CD14-positive monocyte (primary cell): ENCODE results near the gene ZNF474. TPM values are rescaled to one million over a fixed set of nuclear protein-coding genes. Genes with fewer than 3 reads are reported as not detected.

Experiments
- DNase-seq, 3 donors: peaks; one replicate each; pipeline ENCODE4 v3.0.0-alpha.2; 2011 to 2022
- H2AFZ ChIP-seq: 2 replicates; pipeline ENCODE4 v1.6.0; 2012; ENCODE audit warnings: mild to moderate bottlenecking, low read depth, low read length, inconsistent platforms; ENCODE audit not compliant: insufficient read depth, poor library complexity, severe bottlenecking
- H3K27ac ChIP-seq, 2 donors: 1 replicate in 1 of 2; 2 replicates in 1 of 2; pipeline ENCODE4 v1.5.1; 2012 to 2013; ENCODE audit warnings: low read length in 2 of 2, control low read depth in 1 of 2, inconsistent platforms in 1 of 2, low read depth in 1 of 2, mild to moderate bottlenecking in 1 of 2
- H3K27me3 ChIP-seq, 2 donors: one replicate each; pipeline versions ENCODE4 v1.6.0 to v1.6.1; 2011 to 2013; ENCODE audit warnings: low read length in 2 of 2; ENCODE audit not compliant: control insufficient read depth in 2 of 2, insufficient read depth in 2 of 2
- H3K36me3 ChIP-seq, 2 donors: replicated peaks in 1 of 2; 1 replicate in 1 of 2; 2 replicates in 1 of 2; pipeline versions ENCODE4 v1.5.1 to v1.6.1; 2012 to 2013; ENCODE audit warnings: low read length in 2 of 2, control low read depth in 1 of 2, inconsistent platforms in 1 of 2, mild to moderate bottlenecking in 1 of 2; ENCODE audit not compliant: insufficient read depth in 2 of 2, control insufficient read depth in 1 of 2
- H3K4me1 ChIP-seq, 2 donors: 1 replicate in 1 of 2; 2 replicates in 1 of 2; pipeline versions ENCODE4 v1.5.1 to v1.6.1; 2012 to 2013; ENCODE audit warnings: low read length in 2 of 2, control low read depth in 1 of 2, inconsistent platforms in 1 of 2, mild to moderate bottlenecking in 1 of 2, moderate library complexity in 1 of 2; ENCODE audit not compliant: insufficient read depth in 2 of 2, control insufficient read depth in 1 of 2
- H3K4me2 ChIP-seq: replicated peaks from 2 replicates; pipeline ENCODE3; 2012; ENCODE audit warnings: low read length, moderate library complexity, mild to moderate bottlenecking; ENCODE audit not compliant: poor library complexity, severe bottlenecking; ENCODE audit errors: extremely low read depth
- H3K4me3 ChIP-seq, 3 experiments: fragments of 200-600 bp in 1 of 3; sonication (generic) in 1 of 3; replicated peaks in 1 of 3; 1 replicate in 2 of 3; 2 replicates in 1 of 3; pipeline ENCODE4 v1.5.1; 2011 to 2013; ENCODE audit warnings: low read length in 3 of 3, mild to moderate bottlenecking in 3 of 3, control low read depth in 2 of 3, low read depth in 2 of 3, inconsistent platforms in 1 of 3, moderate library complexity in 1 of 3
- H3K79me2 ChIP-seq: 2 replicates; pipeline ENCODE4 v1.6.0; 2012; ENCODE audit warnings: mild to moderate bottlenecking, control low read depth, inconsistent platforms, low read length, moderate library complexity; ENCODE audit not compliant: insufficient read depth
- H3K9ac ChIP-seq: 2 replicates; pipeline ENCODE4 v1.6.0; 2017; ENCODE audit warnings: low read length, mild to moderate bottlenecking; ENCODE audit not compliant: insufficient read depth, poor library complexity, severe bottlenecking
- H3K9me3 ChIP-seq, 2 donors: replicated peaks in 1 of 2; 1 replicate in 1 of 2; 2 replicates in 1 of 2; pipeline versions ENCODE4 v1.5.1 to v1.6.1; 2012 to 2013; ENCODE audit warnings: low read length in 2 of 2, control low read depth in 1 of 2; ENCODE audit not compliant: control insufficient read depth in 1 of 2, insufficient read depth in 1 of 2
- H4K20me1 ChIP-seq: 2 replicates; pipeline ENCODE4 v1.6.0; 2012; ENCODE audit warnings: mild to moderate bottlenecking, low read length, control low read depth, moderate library complexity; ENCODE audit not compliant: insufficient read depth
- H3K27ac Mint-ChIP-seq, 7 donors: one replicate each; pipeline ENCODE4 v1.8.0; 2020; ENCODE audit warnings: mild to moderate bottlenecking in 7 of 7, mixed read lengths in 7 of 7, moderate library complexity in 6 of 7, inconsistent platforms in 2 of 7
- H3K27me3 Mint-ChIP-seq, 3 donors: one replicate each; pipeline ENCODE4 v1.8.0; 2021 to 2022; ENCODE audit warnings: low read depth in 3 of 3, mild to moderate bottlenecking in 3 of 3, mixed read lengths in 3 of 3, moderate library complexity in 3 of 3, inconsistent platforms in 1 of 3
- H3K36me3 Mint-ChIP-seq, 2 donors: one replicate each; pipeline ENCODE4 v1.8.0; 2020; ENCODE audit warnings: mixed read lengths in 2 of 2, inconsistent platforms in 1 of 2, mild to moderate bottlenecking in 1 of 2
- H3K4me1 Mint-ChIP-seq: one replicate; pipeline ENCODE4 v1.8.0; 2020; ENCODE audit warnings: mild to moderate bottlenecking, mixed read lengths
- H3K4me3 Mint-ChIP-seq, 2 donors: one replicate each; pipeline ENCODE4 v1.8.0; 2020; ENCODE audit warnings: mild to moderate bottlenecking in 2 of 2, mixed read lengths in 2 of 2, moderate library complexity in 1 of 2
- H3K9me3 Mint-ChIP-seq, 7 donors: one replicate each; pipeline ENCODE4 v1.8.0; 2020 to 2022; ENCODE audit warnings: mixed read lengths in 7 of 7, mild to moderate bottlenecking in 6 of 7, moderate library complexity in 6 of 7, inconsistent platforms in 2 of 7
- WGBS: methylation state at CpG from one replicate; pipeline ENCODE4 v1.1.5; 2013; ENCODE audit warnings: missing lambda C conversion rate; ENCODE audit not compliant: insufficient coverage; 5-methylcytosine and 5-hydroxymethylcytosine counted together
- intact Hi-C, 2 donors: fragments of 100-400 bp; cut with micrococcal nuclease; formaldehyde crosslinking; loops; one replicate each; pipeline versions ENCODE4 v1.15.0 to v1.15.1; 2023
- polyA plus RNA-seq, 3 donors: library from polyadenylated mRNA; depleted of rRNA in 1 of 3; unstranded in 2 of 3; stranded (reverse) in 1 of 3; fragments of 300-500 nt in 2 of 3; fragments of >200 nt in 1 of 3; fragmentation: Illumina TruSeq in 2 of 3; gene quantifications; 1 replicate in 2 of 3; 2 replicates in 1 of 3; pipeline ENCODE4 v1.2.3, GENCODE V29; 2012 to 2021
- TF ChIP-seq, protein P1 (sequence below): fragments of 200-600 bp; IDR thresholded peaks from one replicate; pipeline ENCODE4 v1.8.0; 2022; ENCODE audit warnings: antibody characterized with exemption, mild to moderate bottlenecking

Gene ZNF474
- polyA plus RNA-seq, 3 donors, result 0.09 TPM; not detected in 2

DNA sequence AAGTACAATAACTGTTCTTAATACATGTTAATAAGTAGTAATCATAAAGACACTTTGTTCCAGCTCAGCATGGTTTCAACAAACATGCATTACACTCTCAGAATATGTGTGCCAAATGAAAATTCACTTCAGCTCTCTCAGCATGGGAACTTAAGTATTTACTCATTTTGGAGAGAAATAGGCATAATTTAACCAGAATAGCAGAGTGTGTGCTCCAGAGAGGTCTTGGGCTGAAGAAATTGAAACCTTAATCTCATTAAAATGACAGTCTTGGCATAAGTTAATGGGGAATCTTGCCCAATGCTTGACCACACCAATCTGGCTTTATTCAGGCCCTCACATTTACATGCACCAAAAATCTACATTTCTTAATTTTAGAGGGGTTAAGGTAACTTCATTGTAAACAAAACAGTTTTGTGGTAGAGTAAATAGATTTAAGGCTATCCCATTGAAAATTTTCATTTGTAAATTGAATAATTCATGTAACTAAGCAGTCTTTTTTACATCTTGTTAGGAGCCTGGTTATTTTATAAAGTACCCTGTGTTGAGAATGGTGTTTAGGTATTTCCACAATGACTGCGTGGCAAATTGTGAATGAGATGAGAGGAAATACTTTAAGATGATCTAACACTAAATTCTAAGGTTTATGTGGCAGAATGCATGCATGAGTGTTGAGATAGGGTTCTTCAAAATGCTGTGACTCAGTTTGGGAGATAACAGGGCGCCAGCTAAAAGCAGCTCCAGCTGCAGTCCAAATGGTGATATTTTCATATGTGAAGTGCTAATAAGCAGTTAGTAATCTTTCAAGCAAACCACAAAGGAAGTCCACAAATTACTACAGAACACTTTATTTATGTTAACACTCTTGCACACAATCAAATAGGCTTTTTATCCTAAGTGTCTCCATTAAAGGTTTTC is 40.0 kb upstream of the ZNF474 start:
- TF ChIP-seq, protein P1, sequence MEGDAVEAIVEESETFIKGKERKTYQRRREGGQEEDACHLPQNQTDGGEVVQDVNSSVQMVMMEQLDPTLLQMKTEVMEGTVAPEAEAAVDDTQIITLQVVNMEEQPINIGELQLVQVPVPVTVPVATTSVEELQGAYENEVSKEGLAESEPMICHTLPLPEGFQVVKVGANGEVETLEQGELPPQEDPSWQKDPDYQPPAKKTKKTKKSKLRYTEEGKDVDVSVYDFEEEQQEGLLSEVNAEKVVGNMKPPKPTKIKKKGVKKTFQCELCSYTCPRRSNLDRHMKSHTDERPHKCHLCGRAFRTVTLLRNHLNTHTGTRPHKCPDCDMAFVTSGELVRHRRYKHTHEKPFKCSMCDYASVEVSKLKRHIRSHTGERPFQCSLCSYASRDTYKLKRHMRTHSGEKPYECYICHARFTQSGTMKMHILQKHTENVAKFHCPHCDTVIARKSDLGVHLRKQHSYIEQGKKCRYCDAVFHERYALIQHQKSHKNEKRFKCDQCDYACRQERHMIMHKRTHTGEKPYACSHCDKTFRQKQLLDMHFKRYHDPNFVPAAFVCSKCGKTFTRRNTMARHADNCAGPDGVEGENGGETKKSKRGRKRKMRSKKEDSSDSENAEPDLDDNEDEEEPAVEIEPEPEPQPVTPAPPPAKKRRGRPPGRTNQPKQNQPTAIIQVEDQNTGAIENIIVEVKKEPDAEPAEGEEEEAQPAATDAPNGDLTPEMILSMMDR, result no peak
- Histone ChIP-seq H3K9ac (no peak overlapping the region), H2AFZ (no peak overlapping the region), H3K36me3 (no peaks in the 10 kb centered on the region), H3K9me3 (no peaks in the 10 kb centered on the region), H4K20me1 (no peaks in the 10 kb centered on the region), H3K4me1 (no peaks in the 10 kb centered on the region), H3K27me3 (no peaks in the 10 kb centered on the region), H3K27ac (no peak overlapping the region), H3K4me2 (no peak overlapping the region), H3K4me3 (no peak overlapping the region), H3K79me2 (no peaks in the 10 kb centered on the region)
- Mint-ChIP-seq H3K4me3 (no peak overlapping the region), H3K4me1 (no peaks in the 10 kb centered on the region), H3K27ac (no peak overlapping the region), H3K9me3 (peaks cover 0 to 3% (median 0%) of the 10 kb centered on the region in 7 donors), H3K36me3 (no peaks in the 10 kb centered on the region), H3K27me3 (peaks cover 0 to 6% (median 3%) of the 10 kb centered on the region in 3 donors)
- intact Hi-C loops, result no loop called here
- DNase-seq, result no peak
- WGBS, result no CpG with 5 or more reads among the region's 2 CpGs

DNA sequence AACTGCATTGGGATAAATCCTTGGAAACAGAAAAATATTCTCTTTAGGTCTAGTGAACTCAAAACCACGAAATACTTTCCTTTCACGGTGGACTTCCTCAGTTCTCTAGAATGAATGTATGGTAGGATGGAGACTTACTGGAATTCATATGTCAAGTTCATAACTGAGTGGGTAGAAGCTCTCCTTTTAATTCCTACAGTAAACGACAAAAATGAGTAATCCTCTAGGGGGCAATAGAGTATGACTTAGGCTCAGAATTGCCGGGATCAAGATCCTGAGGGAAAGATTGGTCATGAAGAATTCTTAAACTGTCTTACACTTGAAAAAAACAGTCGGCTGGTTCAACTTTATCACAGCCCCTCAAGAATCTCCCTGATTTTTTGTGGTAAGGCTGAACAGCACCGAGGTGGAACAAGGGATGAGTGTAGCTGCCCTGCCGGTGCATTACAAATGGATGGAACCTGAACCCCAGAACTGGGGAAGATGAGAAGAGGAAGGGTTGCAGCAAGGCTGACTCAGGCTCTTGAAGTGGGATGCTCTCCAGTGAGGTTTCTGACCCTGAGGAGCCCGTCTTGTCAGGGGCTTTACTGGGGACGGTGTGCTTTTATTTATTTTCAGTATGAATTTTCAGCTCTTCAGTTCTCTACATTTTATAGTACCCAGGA is 37.3 kb upstream of the ZNF474 start:
- DNase-seq, result no peak
- no peaks in the 10 kb centered on the region for H4K20me1 ChIP-seq
- intact Hi-C loops, result no loop called here
- H3K4me3 Mint-ChIP-seq, result no peak overlapping the region
- H3K9me3 Mint-ChIP-seq, result peaks cover 0 to 3% (median 0%) of the 10 kb centered on the region in 7 donors
- H3K9me3 ChIP-seq, result no peaks in the 10 kb centered on the region
- TF ChIP-seq, protein P1, result no peak
- no peak overlapping the region for H3K4me3 ChIP-seq
- H3K36me3 ChIP-seq, result no peaks in the 10 kb centered on the region
- no peak overlapping the region for H3K27ac ChIP-seq
- 100% methylated on average over 1 of the region's 9 CpGs for WGBS
- H3K4me2 ChIP-seq, result no peak overlapping the region
- no peak overlapping the region for H2AFZ ChIP-seq
- H3K36me3 Mint-ChIP-seq, result no peaks in the 10 kb centered on the region
- no peaks in the 10 kb centered on the region for H3K4me1 ChIP-seq
- H3K27me3 ChIP-seq, result no peaks in the 10 kb centered on the region
- peaks cover 0 to 7% (median 3%) of the 10 kb centered on the region in 3 donors for H3K27me3 Mint-ChIP-seq
- no peak overlapping the region for H3K9ac ChIP-seq
- H3K4me1 Mint-ChIP-seq, result no peaks in the 10 kb centered on the region
- H3K27ac Mint-ChIP-seq, result no peak overlapping the region
- H3K79me2 ChIP-seq, result no peaks in the 10 kb centered on the region
